Endothelial cell of coronary artery (primary cell): ENCODE data around the gene ALG14. TPM values are rescaled to one million over a fixed set of nuclear protein-coding genes. Genes with fewer than 3 reads are reported as not detected.

ENCODE experiments used
- total RNA-seq: library from RNA; depleted of rRNA; stranded (reverse); fragments of >200 nt; gene quantifications from 2 replicates; pipeline ENCODE4 v1.2.3, GENCODE V29; 2014

Gene ALG14, protein sequence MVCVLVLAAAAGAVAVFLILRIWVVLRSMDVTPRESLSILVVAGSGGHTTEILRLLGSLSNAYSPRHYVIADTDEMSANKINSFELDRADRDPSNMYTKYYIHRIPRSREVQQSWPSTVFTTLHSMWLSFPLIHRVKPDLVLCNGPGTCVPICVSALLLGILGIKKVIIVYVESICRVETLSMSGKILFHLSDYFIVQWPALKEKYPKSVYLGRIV
- 1.5 and 2.2 TPM in 2 replicates for total RNA-seq

DNA sequence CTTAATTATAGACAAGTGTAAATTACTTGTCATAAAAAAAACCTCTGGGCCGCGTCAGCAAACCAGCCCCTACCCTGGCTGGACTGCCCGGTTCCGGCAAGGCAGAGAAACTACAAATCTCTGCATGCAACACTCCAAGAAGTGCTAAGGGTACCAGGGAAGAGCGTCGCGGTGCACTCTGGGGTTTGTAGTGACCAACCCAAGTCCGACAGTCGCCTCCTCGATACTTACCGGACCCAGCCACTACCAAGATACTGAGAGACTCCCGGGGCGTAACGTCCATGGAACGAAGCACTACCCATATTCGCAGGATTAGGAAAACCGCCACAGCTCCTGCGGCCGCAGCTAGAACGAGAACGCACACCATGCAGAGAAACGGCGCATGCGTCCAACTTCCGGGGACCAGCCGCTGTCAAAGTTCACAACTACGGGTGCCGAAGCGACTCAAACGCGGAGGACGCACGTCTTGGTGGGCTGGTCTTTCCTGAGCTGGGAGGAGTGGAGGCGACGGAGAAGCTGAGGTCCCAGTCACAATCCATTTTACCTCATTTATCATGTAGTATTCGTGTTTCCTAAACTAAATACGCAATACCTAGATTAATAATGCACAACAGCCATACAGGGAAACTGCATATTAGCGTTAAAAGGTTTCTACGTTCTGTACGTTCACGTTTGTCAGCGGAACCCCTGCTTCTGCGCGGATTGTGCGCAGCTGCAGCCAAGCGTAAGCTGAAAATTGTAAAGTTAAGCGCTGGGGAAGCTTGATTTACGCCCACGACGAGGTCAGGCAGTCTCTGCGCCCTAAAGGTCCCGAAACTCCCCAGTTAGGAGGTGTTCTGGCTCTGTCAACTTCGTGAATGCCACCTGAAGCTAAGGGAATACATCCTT is at the start of gene ALG14:
Gene ALG14 (minus strand): TSS at position 420 of the 888 bp plus-strand sequence. CDS start 53 bp downstream, at position 367.

DNA sequence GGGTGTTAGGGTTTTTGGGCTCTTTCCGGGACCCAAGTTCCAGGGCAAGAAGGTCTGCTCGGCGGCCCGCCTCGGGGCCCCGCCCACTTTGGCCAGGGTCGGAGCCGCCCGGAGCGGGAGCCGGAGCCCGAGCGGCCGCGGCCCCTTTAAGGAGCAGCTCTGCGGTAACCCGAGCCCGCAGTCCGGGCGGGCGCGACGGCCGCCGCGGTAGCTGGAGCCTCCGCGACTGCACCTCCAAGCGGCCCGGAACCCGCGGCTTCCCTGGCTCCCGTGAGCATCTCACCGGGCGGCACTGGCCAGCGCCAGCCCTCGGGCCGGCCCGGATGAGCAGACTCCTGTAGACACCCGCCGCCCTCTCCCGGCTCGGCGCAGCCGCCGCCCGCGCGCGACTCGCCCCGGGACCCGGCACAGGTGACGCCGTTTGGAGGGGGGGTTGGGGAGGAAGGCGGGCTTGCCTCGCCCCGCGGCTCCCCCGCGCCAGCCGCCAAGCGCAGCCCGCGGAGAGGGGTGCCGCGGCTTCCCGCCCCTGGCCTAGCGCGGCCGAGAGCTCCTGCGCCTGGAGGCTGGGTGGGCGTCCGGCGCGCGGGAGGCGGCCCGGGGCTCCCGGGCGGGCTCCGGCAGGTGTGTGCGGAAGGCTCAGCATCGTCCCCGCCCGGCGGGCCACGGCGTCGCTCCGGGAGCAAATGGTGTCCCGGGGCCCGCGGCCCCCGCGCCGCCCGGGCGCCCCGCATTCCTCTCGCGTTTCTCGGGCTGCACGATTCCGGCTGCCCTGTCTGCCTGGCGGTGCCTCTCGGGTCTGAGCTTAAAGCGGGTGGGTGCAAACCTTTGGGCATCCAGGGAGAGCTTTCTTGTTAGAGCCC is 44.7 kb upstream of the ALG14 start, which contains the start of gene TLCD4:
Gene TLCD4 (plus strand): TSS at position 149 of the 860 bp plus-strand sequence. CDS start 26,547 bp downstream, outside the sequence.

DNA sequence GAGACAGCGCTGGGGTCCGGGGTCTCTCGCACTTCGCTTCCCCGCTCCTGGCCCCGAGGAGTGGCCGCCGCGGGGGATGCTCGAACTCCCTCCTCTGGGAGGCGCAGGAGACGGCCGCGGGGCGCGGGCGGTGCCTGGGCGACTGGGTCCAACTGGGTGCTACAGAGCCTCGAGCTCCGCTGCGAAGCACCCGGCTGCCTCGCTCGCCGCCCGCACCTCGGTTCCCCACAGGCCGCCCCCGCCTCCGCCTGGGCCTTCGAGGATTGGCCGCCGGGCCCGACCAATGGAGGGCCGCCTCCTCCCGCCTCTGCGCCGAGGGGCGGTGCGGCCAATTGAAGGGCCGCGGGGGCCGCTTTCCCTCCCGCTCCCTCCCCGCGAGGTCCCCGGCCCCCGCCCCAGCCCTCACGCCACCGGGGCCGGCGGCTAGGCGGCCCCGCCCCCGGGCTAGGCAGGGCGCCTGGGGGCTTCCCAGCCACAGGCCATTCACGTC is 145.8 kb downstream of the ALG14 start, which contains the start of gene CNN3:
Gene CNN3 (minus strand): TSS at position 196 of the 490 bp plus-strand sequence. CDS start 216 bp downstream, outside the sequence.

Other genes starting within 250 kb of the ALG14 start
- 253 and 277 TPM in 2 replicates for gene CNN3, start 145.8 kb downstream of the ALG14 start, total RNA-seq
- gene TLCD4, start 44.4 kb upstream of the ALG14 start, total RNA-seq: under 0.01 TPM in 2 replicates
- 14.0 and 16.7 TPM in 2 replicates for gene RWDD3, start 161.3 kb upstream of the ALG14 start, total RNA-seq